HG03095 (cell line): ENCODE results near the gene POTEF.
"Not testable (repeated sequence)": the region's sequence is repeated elsewhere in the genome, so short reads cannot be mapped to it uniquely, and the experiment has no call there.

Experiments used
- ATAC-seq: cut with Tn5 transposase; IDR thresholded peaks from one replicate; pipeline ENCODE4 v1.9.1; 2021; ENCODE audit warnings: moderate library complexity; ENCODE audit not compliant: unreplicated experiment

Gene POTEF

DNA sequence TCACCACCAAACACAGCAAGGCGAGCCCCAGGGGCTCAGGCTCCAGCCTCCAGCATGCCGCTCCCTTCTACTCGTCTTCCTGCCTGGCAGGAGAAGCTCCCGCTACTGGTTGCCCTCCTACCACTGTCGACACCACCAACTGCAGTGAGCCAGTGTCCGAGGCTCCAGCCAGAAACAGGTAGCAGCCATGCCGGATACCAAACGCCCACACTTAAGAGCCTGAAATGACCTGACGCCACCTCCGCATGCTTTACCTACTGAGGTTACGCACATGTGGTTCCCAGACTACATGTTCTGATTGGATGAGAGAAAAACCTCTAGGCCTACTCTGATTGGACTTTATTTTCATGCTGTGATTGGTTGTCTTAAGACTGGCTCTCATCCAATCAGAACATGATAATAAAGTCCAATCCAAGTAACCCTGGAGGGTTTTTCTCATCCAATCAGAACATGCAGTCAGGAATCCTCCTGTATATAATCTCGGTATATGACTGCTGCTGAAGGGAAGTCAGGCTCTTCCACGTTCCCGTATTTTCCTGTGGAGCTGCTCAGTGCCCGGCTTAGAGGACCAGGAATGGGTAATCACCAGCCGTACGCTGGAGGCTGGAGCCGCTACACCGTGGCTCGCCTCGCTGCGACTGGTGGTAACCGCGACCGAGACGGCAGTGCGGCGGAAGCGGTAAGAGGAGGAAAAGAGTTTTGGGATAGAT is at the start of gene POTEF:
POTEF (minus strand) TSS at position 103 of the 710 bp plus-strand sequence. CDS start 8,707 bp downstream, outside the sequence.
- ATAC-seq: not testable (repeated sequence)

DNA sequence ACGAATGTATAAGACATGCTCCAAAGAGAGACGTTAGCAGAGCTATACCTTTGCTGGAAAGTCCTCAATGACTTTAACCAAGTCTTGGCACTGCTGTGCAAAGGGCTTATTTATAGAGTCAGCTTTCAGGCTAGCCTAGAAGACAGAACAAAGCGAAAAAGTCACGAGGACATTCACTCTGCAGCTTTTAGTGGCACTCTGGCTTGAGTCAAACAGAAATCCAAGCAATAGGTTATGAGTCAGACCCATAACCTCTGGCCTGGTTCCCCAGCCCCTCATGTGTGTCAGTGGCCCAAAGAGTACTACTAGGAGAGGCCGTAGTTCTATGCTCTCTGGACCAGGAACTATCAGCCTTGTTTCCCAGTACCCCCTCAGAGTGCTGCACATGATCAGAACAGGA is 45.8 kb upstream of the POTEF start:
- ATAC-seq: peak; percentile 89

- no peak for ATAC-seq
Measured at GRCh38 chr2:130169896-130170295, 40.9 kb upstream of the POTEF start.

- not testable (repeated sequence) for ATAC-seq
Measured at GRCh38 chr2:130169163-130169562, 40.1 kb upstream of the POTEF start.

DNA sequence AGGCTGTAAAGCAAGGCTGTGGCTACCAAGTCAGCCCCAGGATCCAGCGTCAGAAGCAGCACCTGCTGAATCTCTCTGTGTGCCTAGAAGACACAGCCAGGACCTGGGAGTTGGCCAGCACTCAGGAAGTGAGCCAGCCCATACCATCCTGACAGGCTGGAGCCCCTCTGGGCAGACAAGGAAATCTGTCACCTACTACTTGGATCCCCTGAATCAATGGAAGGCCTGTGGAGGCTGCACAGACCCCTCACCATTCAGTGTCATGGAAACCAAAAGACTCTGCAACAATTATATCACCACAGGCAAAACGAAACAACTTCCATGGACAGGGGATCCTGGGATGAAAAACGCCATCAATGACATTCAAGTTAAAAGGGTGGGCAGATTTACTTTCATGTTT is 37.6 kb upstream of the POTEF start:
- ATAC-seq: not testable (repeated sequence)

DNA sequence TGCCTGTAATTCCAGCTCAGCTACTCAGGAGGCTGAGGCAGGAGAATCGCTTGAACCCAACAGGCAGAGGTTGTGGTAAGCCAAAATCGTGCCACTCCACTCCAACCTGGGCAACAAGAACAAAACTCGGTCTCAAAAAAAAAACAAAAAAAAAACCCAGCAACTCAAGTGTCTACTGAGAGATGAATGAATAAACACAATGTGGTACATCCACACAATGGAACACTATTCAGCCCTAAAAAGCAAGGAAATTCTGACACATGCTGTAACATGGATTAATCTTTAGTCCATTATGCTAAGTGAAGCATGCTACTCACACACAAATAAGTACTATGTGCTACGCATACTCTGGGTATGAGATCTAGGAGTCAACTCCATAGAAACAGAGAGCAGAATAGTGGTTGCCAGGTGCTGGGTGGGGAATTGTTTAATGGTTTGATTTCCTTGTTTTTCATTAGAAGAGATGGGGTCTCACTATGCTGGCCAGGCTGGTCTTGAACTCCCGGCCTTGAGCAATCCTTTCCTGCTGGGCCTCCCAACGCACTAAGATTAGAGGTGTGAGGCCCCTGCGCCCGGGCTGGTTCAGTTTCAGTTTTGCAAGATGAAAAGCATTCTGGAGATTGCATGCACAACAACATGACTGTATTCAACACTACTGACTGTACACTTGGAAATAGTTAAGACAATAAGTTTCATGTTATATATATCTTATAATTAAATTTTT is 36.4 kb upstream of the POTEF start:
- no peak for ATAC-seq

DNA sequence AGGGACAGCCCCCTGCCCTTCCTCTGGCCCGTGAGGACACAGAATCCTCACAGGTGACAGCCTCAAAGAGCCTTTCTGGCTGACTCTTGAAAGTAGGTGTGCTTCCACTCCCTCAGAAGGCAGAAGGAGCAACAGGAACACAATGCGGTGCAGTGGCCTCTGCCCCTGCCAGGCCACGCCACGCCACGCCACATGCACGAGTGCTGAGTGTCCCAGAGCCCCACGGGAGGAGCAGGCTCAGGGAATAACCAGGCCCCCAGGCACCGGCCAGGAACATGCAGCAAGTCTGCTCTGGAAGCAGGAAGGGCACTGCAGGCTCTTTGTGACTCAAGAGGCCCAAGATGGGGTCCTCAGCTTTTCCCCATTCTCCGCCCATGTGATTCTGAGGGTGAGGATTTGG is 33.9 kb upstream of the POTEF start:
- ATAC-seq: no peak

- ATAC-seq: not testable (repeated sequence)
Measured at GRCh38 chr2:130162486-130162885, 33.5 kb upstream of the POTEF start.

DNA sequence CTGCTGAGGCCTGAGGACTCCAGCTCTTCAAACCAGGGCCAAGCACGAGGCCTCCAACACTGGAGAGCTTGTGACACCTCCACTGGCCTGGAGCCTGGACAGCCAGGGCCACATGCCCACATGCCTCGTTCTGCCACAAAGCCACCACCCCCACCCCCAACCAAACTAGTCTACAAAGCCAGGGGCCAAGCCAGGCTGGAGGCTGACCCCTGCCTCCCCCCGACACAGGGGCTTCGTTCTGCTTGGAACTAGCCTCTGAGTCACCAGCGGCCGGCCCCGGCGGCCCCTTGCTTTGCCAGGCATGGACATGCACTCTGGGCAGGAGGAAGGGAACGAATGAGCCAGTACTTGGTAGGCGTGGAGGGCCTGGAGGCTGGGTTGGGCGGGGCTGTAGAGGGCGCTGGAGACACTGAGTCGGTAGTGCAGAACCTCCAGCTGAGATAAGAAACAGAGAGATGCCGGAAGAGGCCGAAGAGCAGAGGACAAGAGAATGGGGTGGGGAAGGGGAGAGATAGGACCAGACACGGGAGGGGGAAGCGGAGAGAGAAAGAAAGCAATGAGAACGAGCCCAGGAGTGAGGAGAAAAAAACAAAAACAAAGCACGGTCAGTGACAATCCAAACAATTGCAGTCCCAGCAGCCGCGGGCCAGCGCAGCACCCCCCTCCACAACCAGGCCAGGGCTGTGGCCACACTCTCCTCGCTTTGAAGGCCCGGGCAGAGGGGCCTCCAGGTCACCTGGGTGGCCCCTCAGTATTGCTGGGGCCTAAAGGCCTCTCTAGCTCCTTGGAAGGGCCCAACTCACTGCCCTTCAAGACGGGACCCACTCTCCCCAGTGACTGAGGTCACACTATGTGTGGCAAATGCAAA is 32.0 kb upstream of the POTEF start:
- ATAC-seq: not testable (repeated sequence)

GRCh38 chr2:130160131-130160530 is 31.1 kb upstream of the POTEF start:
- ATAC-seq: no peak

- not testable (repeated sequence) for ATAC-seq
Measured at GRCh38 chr2:130159376-130159775, 30.4 kb upstream of the POTEF start.

DNA sequence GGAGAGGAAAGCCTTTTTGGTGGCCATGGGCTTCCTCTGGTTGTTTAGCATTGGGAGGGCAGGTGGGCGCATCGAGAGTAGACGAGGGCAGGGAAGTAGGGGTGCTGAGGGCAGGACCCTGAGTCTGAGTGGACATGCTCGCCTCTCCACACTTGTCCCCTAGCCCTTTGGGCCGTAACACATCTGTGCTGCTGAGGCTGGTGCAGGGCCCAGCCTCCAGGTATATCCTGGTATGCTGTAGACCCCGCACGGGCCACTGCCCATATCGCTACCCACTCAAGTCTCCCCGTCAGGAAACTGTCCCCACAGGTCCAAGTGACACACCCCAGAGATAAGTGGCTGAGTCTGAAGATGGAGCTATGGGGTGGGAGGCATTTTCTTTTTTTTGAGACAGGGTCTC is 29.6 kb upstream of the POTEF start:
- no peak for ATAC-seq

GRCh38 chr2:130157825-130158514 is 28.9 kb upstream of the POTEF start:
- ATAC-seq: peak; percentile 90

GRCh38 chr2:130157354-130157753 is 28.3 kb upstream of the POTEF start:
- peak; percentile 8 for ATAC-seq

DNA sequence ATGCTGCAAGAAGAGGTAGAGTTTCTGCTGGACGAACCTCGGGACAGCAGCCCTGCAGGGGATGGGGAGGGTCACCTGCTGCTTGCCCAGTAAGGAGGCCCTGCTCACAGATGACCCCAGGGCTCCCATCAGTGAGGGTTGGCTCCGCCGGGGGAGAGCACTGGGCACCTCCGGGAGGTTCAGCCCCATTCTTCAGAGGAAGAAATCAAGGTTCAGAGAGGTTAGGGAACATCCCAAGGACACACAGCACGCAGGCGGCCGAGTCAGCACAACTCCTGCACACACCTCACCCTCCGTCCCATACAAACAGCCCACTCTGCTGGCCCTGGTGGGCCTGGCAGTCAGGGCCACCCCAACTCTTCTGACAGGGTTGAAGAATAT is 27.6 kb upstream of the POTEF start:
- ATAC-seq: no peak

- not testable (repeated sequence) for ATAC-seq
Measured at GRCh38 chr2:130155956-130156623, 27.1 kb upstream of the POTEF start.

DNA sequence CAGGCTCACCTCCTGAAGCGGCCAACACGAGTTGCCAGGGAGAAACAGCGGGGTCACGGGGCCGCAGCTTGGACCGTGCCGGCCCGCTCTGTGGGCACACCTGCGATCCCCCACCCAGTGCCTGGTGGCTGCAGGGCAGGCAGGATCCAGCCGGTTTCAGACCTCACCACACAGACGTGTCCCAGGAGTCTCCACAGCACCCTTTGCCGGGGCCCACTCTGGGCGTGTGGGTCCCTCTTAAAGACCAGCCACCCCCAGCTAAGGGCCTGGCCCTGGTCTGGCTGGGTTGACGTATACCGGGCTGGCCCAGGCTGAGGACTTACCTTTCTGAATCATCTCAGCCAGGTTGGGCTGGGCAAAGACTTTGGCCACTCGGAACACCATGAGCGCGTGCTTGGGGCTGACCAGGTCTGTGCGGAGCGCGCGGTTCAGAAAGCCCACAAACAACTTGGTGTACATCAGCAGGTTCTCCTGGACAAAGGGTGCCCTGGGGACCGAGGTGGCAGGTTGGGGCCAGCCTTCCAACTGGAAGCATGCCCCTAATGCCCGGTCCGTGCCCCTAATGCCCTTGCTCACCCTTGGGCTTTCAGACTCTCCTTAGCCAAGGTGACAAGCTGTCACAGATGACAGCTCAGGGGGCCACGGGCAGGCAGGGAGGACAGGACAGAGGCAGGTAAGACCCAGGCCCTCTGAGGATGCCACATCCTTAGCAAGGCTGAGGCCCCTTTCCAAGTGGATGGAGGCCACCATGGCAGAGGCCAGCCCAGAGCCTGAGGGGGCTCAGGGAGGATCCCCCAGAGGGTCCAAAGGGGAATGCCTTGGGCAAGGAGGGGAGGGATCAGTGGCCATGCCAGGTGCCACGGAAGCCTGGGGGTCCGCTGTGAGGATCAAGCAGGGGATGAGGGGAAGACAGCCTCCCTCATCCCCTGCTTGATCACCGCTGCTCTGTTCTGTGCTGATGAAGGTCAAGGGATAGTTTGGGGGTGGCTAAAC is 26.0 kb upstream of the POTEF start:
- ATAC-seq: no peak

DNA sequence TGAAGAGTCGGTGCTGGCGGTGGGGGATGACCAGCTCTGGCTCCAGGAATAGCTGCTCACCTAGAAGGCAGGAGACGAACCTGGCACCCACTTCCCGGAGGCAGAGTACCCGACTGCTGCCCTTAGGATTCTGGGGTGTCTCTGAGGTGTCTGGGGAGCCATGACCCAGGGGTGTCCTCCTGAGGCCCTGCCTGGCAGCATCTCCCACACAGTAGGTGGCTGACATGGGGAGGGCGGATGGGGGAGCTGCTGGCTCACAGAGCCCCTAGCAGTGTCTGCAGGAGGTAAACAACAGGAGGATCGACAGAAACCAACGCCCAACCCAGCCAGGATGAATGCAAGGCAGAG is 25.4 kb upstream of the POTEF start:
- not testable (repeated sequence) for ATAC-seq

GRCh38 chr2:130153721-130154422 is 24.9 kb upstream of the POTEF start:
- not testable (repeated sequence) for ATAC-seq
